HEK293 (cell line): ENCODE data around the gene GJB5.

Experiments
- CTCF ChIA-PET: fragments of 350-600 bp; formaldehyde crosslinking; extraction: SDS; loops from one replicate; lab custom pipeline; 2021; ENCODE audit warnings: antibody characterized with exemption; lab: Yijun Ruan, JAX
- POLR2A ChIA-PET: fragments of 300-600 bp; formaldehyde crosslinking; extraction: SDS; loops from one replicate; lab custom pipeline; 2020; ENCODE audit warnings: antibody characterized with exemption, inconsistent platforms; lab: Yijun Ruan, JAX
- H3K27ac ChIP-seq: fragments of 200-500 bp; sonication (Bioruptor generic); 2 replicates; pipeline ENCODE4 v1.5.1; 2014; ENCODE audit warnings: low read depth, low read length, control low read depth, inconsistent platforms; ENCODE audit errors: extremely low read depth
- H3K36me3 ChIP-seq, 2 experiments: fragments of 200-500 bp in 1 of 2; sonication (Bioruptor generic) in 1 of 2; 1 replicate in 1 of 2; 2 replicates in 1 of 2; pipeline ENCODE4 v1.5.1; 2014 to 2017; ENCODE audit warnings: inconsistent platforms in 2 of 2, low read length in 2 of 2; ENCODE audit not compliant: control insufficient read depth in 2 of 2, insufficient read depth in 1 of 2
- H3K4me1 ChIP-seq: fragments of 200-500 bp; sonication (Bioruptor generic); 2 replicates; pipeline ENCODE4 v1.5.1; 2014; ENCODE audit warnings: mild to moderate bottlenecking, low read length, inconsistent platforms; ENCODE audit not compliant: control insufficient read depth, insufficient read depth
- H3K4me3 ChIP-seq: 2 replicates; pipeline ENCODE4 v1.5.1; 2011; ENCODE audit warnings: low read depth, mild to moderate bottlenecking, control low read depth, low read length, moderate library complexity
- H3K9me3 ChIP-seq: fragments of 200-500 bp; sonication (Bioruptor generic); 2 replicates; pipeline ENCODE4 v1.5.1; 2014; ENCODE audit warnings: low read depth, low read length, inconsistent platforms; ENCODE audit not compliant: control insufficient read depth, insufficient read depth
- EGR2 ChIP-seq: fragments of 450-650 bp; formaldehyde crosslinking; IDR thresholded peaks from 2 replicates; pipeline ENCODE4 v1.5.1; 2016; ENCODE audit warnings: low read depth, missing biosample characterization, missing genetic modification characterization
- GLIS2 ChIP-seq: fragments of 450-650 bp; formaldehyde crosslinking; IDR thresholded peaks from 2 replicates; pipeline ENCODE4 v1.5.1; 2016; ENCODE audit warnings: missing biosample characterization, missing genetic modification characterization
- KLF8 ChIP-seq: fragments of 450-650 bp; formaldehyde crosslinking; IDR thresholded peaks from 2 replicates; pipeline ENCODE4 v1.5.1; 2016; ENCODE audit warnings: missing biosample characterization, missing genetic modification characterization
- PBX3 ChIP-seq: sonication (generic); formaldehyde crosslinking; IDR thresholded peaks from 2 replicates; pipeline ENCODE4 v1.8.1; 2022; ENCODE audit warnings: mild to moderate bottlenecking, moderate library complexity, missing genetic modification reagents
- YY1 ChIP-seq: fragments of 450-650 bp; formaldehyde crosslinking; IDR thresholded peaks from 2 replicates; pipeline ENCODE4 v1.5.1; 2018; ENCODE audit warnings: missing biosample characterization, missing genetic modification characterization
- ZBTB6 ChIP-seq: fragments of 450-650 bp; formaldehyde crosslinking; IDR thresholded peaks from 2 replicates; pipeline ENCODE4 v1.5.1; 2017; ENCODE audit warnings: missing biosample characterization, missing genetic modification characterization
- ZFHX2 ChIP-seq: fragments of 450-650 bp; formaldehyde crosslinking; conservative IDR thresholded peaks from 2 replicates; pipeline ENCODE4 v1.5.1; 2016; ENCODE audit warnings: missing biosample characterization, missing genetic modification characterization
- ZFP41 ChIP-seq: fragments of 450-650 bp; formaldehyde crosslinking; IDR thresholded peaks from 2 replicates; pipeline ENCODE4 v1.5.1; 2016; ENCODE audit warnings: missing biosample characterization, missing genetic modification characterization, borderline replicate concordance
- ZIC2 ChIP-seq: fragments of 450-650 bp; formaldehyde crosslinking; IDR thresholded peaks from 2 replicates; pipeline ENCODE4 v1.5.1; 2016; ENCODE audit warnings: missing biosample characterization, missing genetic modification characterization
- ZNF114 ChIP-seq: fragments of 450-650 bp; formaldehyde crosslinking; IDR thresholded peaks from 2 replicates; pipeline ENCODE4 v1.5.0; 2017; ENCODE audit warnings: missing biosample characterization, missing genetic modification characterization
- ZNF19 ChIP-seq: fragments of 450-650 bp; formaldehyde crosslinking; IDR thresholded peaks from 2 replicates; pipeline ENCODE4; 2016; ENCODE audit warnings: missing biosample characterization, missing genetic modification characterization, low read depth
- ZNF292 ChIP-seq: fragments of 450-650 bp; formaldehyde crosslinking; IDR thresholded peaks from 2 replicates; pipeline ENCODE4 v1.5.1; 2016; ENCODE audit warnings: low read depth, missing biosample characterization, missing genetic modification characterization, borderline replicate concordance
- ZNF335 ChIP-seq: fragments of 450-650 bp; formaldehyde crosslinking; conservative IDR thresholded peaks from 2 replicates; pipeline ENCODE4 v1.5.1; 2016; ENCODE audit warnings: missing biosample characterization, missing genetic modification characterization
- ZNF585B ChIP-seq: fragments of 450-650 bp; formaldehyde crosslinking; IDR thresholded peaks from 2 replicates; pipeline ENCODE4 v1.5.1; 2016; ENCODE audit warnings: missing biosample characterization, missing genetic modification characterization
- ZNF776 ChIP-seq: fragments of 450-650 bp; formaldehyde crosslinking; IDR thresholded peaks from 2 replicates; pipeline ENCODE4 v1.5.0; 2017; ENCODE audit warnings: missing biosample characterization, missing genetic modification characterization, borderline replicate concordance
- ZNF843 ChIP-seq: fragments of 450-650 bp; formaldehyde crosslinking; IDR thresholded peaks from 2 replicates; pipeline ENCODE4 v1.5.1; 2016; ENCODE audit warnings: missing biosample characterization, missing genetic modification characterization
- ZSCAN30 ChIP-seq: fragments of 450-650 bp; IDR thresholded peaks from 2 replicates; pipeline ENCODE4 v1.5.1; 2018; ENCODE audit warnings: missing biosample characterization, mild to moderate bottlenecking, missing genetic modification characterization, moderate library complexity
- ZXDB ChIP-seq: fragments of 450-650 bp; formaldehyde crosslinking; IDR thresholded peaks from 2 replicates; pipeline ENCODE4 v1.5.1; 2016; ENCODE audit warnings: missing biosample characterization, missing genetic modification characterization

GJB5 gene

GRCh38 chr1:34776911-34777310 lies 22.1 kb downstream of the GJB5 start:
- Histone ChIP-seq H3K9me3 (no peaks in the 10 kb centered on the region), H3K4me3 (no peak overlapping the region), H3K36me3 (no peaks in the 10 kb centered on the region), H3K4me1 (no peaks in the 10 kb centered on the region), H3K27ac (no peak overlapping the region)
- ChIA-PET CTCF (interaction anchor here (0.8 to 2.5 kb wide), 4 partner anchors 9 to 83 kb away, joined by 3 to 11 read pairs (median 4); partner anchors contain the start of gene SMIM12), POLR2A (no interaction called here)
- TF ChIP-seq ZNF292 (tag by site-specific recombination) (no peak), ZNF585B (tag by site-specific recombination) (no peak), KLF8 (tag by site-specific recombination) (no peak), GLIS2 (tag by site-specific recombination) (no peak), PBX3 (CRISPR knock-in tag) (no peak), ZNF335 (tag by site-specific recombination) (no peak), ZBTB6 (tag by site-specific recombination) (no peak), ZSCAN30 (no peak), ZIC2 (no peak), YY1 (tag by site-specific recombination) (no peak), ZNF843 (tag by site-specific recombination) (no peak), ZNF114 (tag by site-specific recombination) (no peak)

GRCh38 chr1:34777519-34778321 lies 22.9 kb downstream of the GJB5 start:
- CTCF ChIA-PET = interaction anchor here (0.6 to 2.5 kb wide), 4 partner anchors 28 to 527 kb away, joined by 3 to 11 read pairs (median 3); no protein-coding TSS in a partner anchor
- POLR2A ChIA-PET = no interaction called here
- TF ChIP-seq ZNF19 (tag by site-specific recombination) = no peak
- TF ChIP-seq ZFHX2 (tag by site-specific recombination) = peak; percentile 74
- TF ChIP-seq EGR2 (tag by site-specific recombination) = peak; percentile 91
- Histone ChIP-seq H3K4me3 (no peak overlapping the region), H3K27ac (no peak overlapping the region), H3K4me1 (no peaks in the 10 kb centered on the region), H3K36me3 (no peaks in the 10 kb centered on the region), H3K9me3 (no peaks in the 10 kb centered on the region)

GRCh38 chr1:34778381-34778780 lies 23.5 kb downstream of the GJB5 start:
- H3K27ac ChIP-seq = no peak overlapping the region
- no peak overlapping the region for H3K4me3 ChIP-seq
- no peaks in the 10 kb centered on the region for H3K36me3 ChIP-seq
- no peaks in the 10 kb centered on the region for H3K4me1 ChIP-seq
- H3K9me3 ChIP-seq = no peaks in the 10 kb centered on the region
- TF ChIP-seq ZSCAN30 = no peak
- TF ChIP-seq ZNF776 = no peak
- no peak for TF ChIP-seq ZXDB (tag by site-specific recombination)
- no peak for TF ChIP-seq ZFP41
- POLR2A ChIA-PET = no interaction called here
- CTCF ChIA-PET = interaction anchor here (0.7 to 2.5 kb wide), 4 partner anchors 9 to 528 kb away, joined by 3 to 11 read pairs (median 4); no protein-coding TSS in a partner anchor
